Kidney (tissue), 22 donors: Measurements from ENCODE around the gene UNC45A. TPM values are rescaled to one million over a fixed set of nuclear protein-coding genes. Genes with fewer than 3 reads are reported as not detected.

Source experiments
- DNase-seq, 5 donors: peaks; one replicate each; pipeline ENCODE4 v3.0.0-alpha.2; 2013 to 2020
- FAIRE-seq: peaks from 2 replicates; lab custom pipeline; 2012; peaks lifted over from hg19 to GRCh38; lab: Jason Lieb, UNC
- H3K27ac ChIP-seq, 2 donors: one replicate each; pipeline ENCODE4 v1.7.0; 2013; ENCODE audit warnings: low read depth in 2 of 2, low read length in 2 of 2, inconsistent platforms in 1 of 2
- H3K27me3 ChIP-seq: one replicate; pipeline ENCODE4 v1.7.1; 2013; ENCODE audit warnings: low read length, inconsistent platforms; ENCODE audit not compliant: control insufficient read depth, insufficient read depth
- H3K36me3 ChIP-seq, 3 donors: one replicate each; pipeline versions ENCODE4 v1.7.0 to v1.7.1; 2013; ENCODE audit warnings: low read length in 3 of 3, control low read depth in 1 of 3, inconsistent platforms in 1 of 3; ENCODE audit not compliant: insufficient read depth in 3 of 3, control insufficient read depth in 2 of 3
- H3K4me1 ChIP-seq, 3 donors: one replicate each; pipeline versions ENCODE4 v1.7.0 to v1.7.1; 2013; ENCODE audit warnings: low read length in 3 of 3, inconsistent platforms in 1 of 3, low read depth in 1 of 3; ENCODE audit not compliant: control insufficient read depth in 2 of 3, insufficient read depth in 2 of 3
- H3K4me3 ChIP-seq, 3 donors: one replicate each; pipeline versions ENCODE4 v1.7.0 to v1.8.1; 2013; ENCODE audit warnings: low read length in 3 of 3, control low read depth in 1 of 3, inconsistent platforms in 1 of 3
- H3K9ac ChIP-seq, 3 donors: one replicate each; pipeline versions ENCODE4 v1.7.0 to v1.7.1; 2013; ENCODE audit warnings: low read length in 3 of 3, control low read depth in 1 of 3, inconsistent platforms in 1 of 3
- H3K9me3 ChIP-seq, 3 donors: one replicate each; pipeline versions ENCODE4 v1.7.0 to v1.7.1; 2013; ENCODE audit warnings: low read length in 3 of 3, control low read depth in 1 of 3, inconsistent platforms in 1 of 3; ENCODE audit not compliant: control insufficient read depth in 2 of 3, insufficient read depth in 1 of 3
- intact Hi-C: fragments of 100-400 bp; cut with DNase I; formaldehyde crosslinking; loops from one replicate; pipeline ENCODE4 v1.11.1; 2022
- long read RNA-seq, 10 donors: library from polyadenylated mRNA in 1 of 10; unstranded in 1 of 10; transcript quantifications; one replicate each; pipeline ENCODE4 v2.0.0 and lab custom pipeline, GENCODE V29; 2021 to 2026
- polyA plus RNA-seq: library from polyadenylated mRNA; stranded (reverse); fragments of 350-450 nt; fragmentation: Illumina TruSeq; extraction: RNeasy Lipid Tissue Mini Kit (QIAGEN cat#74804); gene quantifications from one replicate; pipeline ENCODE4 v1.2.3, GENCODE V29; 2014; ENCODE audit warnings: low read depth, low replicate concordance; ENCODE audit not compliant: insufficient read depth
- total RNA-seq: library from RNA; stranded (reverse); fragmentation: NEBNext Ultra II Directional; extraction: Animal tissue kit (Norgen Biotek cat#: 25700); gene quantifications from one replicate; pipeline ENCODE4 v1.2.1, GENCODE V29; 2021
- TF ChIP-seq, protein P1 (sequence below): IDR thresholded peaks from 3 replicates; pipeline ENCODE4 v1.5.1; 2012; ENCODE audit warnings: mild to moderate bottlenecking, moderate library complexity, borderline replicate concordance; ENCODE audit not compliant: insufficient read depth; ENCODE audit errors: extremely low read depth
- donor health status: control.
- donor health status: control.
- donor health status: control.
- donor health status: control.
- donor health status: control.
- donor health status: DM: yes; HTN: yes; CAD: no.
- donor health status: Normal renal cell carcinoma (clear cell type).

The UNC45A gene, protein sequence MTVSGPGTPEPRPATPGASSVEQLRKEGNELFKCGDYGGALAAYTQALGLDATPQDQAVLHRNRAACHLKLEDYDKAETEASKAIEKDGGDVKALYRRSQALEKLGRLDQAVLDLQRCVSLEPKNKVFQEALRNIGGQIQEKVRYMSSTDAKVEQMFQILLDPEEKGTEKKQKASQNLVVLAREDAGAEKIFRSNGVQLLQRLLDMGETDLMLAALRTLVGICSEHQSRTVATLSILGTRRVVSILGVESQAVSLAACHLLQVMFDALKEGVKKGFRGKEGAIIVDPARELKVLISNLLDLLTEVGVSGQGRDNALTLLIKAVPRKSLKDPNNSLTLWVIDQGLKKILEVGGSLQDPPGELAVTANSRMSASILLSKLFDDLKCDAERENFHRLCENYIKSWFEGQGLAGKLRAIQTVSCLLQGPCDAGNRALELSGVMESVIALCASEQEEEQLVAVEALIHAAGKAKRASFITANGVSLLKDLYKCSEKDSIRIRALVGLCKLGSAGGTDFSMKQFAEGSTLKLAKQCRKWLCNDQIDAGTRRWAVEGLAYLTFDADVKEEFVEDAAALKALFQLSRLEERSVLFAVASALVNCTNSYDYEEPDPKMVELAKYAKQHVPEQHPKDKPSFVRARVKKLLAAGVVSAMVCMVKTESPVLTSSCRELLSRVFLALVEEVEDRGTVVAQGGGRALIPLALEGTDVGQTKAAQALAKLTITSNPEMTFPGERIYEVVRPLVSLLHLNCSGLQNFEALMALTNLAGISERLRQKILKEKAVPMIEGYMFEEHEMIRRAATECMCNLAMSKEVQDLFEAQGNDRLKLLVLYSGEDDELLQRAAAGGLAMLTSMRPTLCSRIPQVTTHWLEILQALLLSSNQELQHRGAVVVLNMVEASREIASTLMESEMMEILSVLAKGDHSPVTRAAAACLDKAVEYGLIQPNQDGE
- total RNA-seq (62.8 TPM), polyA plus RNA-seq (48.9 TPM)
- long read RNA-seq, donor 1, partial matches to known transcripts = 7 of 9 reads
- long read RNA-seq, donor 1, other reads (novel, unspliced or antisense) = 0 of 9 reads
- long read RNA-seq, donor 2, partial matches to known transcripts = 25 of 29 reads
- long read RNA-seq, donor 2, other reads (novel, unspliced or antisense) = 0 of 29 reads
- long read RNA-seq, donor 3, partial matches to known transcripts = 7 of 10 reads
- long read RNA-seq, donor 3, other reads (novel, unspliced or antisense) = 0 of 10 reads
- long read RNA-seq, donor 4, partial matches to known transcripts = 42 of 42 reads
- long read RNA-seq, donor 4, other reads (novel, unspliced or antisense) = 0 of 42 reads
- long read RNA-seq, donor 5, partial matches to known transcripts = 0 of 2 reads
- long read RNA-seq, donor 5, other reads (novel, unspliced or antisense) = 0 of 2 reads
- long read RNA-seq, donor 6, partial matches to known transcripts = 0 of 21 reads
- long read RNA-seq, donor 6, other reads (novel, unspliced or antisense) = 21 of 21 reads
- long read RNA-seq, donor 7, transcript UNC45A-202 (20 exons, 3,252 nt) = major isoform, 14 of 55 reads
- long read RNA-seq, donor 7, partial matches to known transcripts = 25 of 55 reads
- long read RNA-seq, donor 7, other reads (novel, unspliced or antisense) = 16 of 55 reads
- long read RNA-seq, donor 8, partial matches to known transcripts = 18 of 19 reads
- long read RNA-seq, donor 8, other reads (novel, unspliced or antisense) = 0 of 19 reads
- long read RNA-seq, donor 9, partial matches to known transcripts = 12 of 14 reads
- long read RNA-seq, donor 9, other reads (novel, unspliced or antisense) = 0 of 14 reads
- long read RNA-seq, donor 10, partial matches to known transcripts = 32 of 36 reads
- long read RNA-seq, donor 10, other reads (novel, unspliced or antisense) = 0 of 36 reads

DNA sequence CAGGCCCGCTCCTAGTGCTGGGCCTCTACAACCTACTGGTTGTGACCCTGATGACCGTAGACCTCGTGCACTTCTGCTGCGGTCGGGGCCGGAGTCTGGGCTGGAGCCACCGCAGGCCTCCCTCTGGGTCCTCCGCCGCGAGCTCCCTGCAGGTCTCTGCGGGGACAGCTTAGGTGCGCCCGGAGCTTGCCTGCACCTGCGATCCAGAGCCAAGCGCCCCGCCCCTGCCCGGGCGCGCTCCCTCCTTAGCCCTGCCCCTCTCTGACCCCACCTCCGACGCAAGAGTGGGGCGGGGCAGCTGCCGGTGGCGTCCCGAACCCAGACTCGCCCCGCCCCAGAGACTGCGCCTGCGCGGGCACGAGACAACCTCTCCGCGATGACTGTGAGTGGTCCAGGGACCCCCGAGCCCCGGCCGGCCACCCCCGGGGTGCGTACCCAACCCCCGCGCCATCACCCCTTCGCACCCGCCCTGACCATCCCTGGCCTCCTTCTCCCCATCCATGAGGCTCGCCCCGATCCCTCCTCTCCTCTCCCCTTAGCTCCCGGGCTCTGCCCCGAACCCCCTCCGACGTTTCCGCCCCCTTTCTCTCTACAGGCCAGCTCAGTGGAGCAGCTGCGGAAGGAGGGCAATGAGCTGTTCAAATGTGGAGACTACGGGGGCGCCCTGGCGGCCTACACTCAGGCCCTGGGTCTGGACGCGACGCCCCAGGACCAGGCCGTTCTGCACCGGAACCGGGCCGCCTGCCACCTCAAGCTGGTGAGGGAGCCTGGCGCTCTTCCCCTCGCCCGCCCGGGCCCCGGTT lies at the start of gene UNC45A:
Gene UNC45A (plus strand): TSS at position 337 of the 803 bp plus-strand sequence. CDS start 40 bp downstream, at position 377.
- Histone ChIP-seq H3K4me3 (peak within 1 kb of the TSS; percentile 38 to 81 (median 72)), H3K27me3 (no peaks in the 10 kb centered on the region), H3K9me3 (no peaks in the 10 kb centered on the region), H3K27ac (peak within 1 kb of the TSS; percentile 62 to 67), H3K36me3 (peaks cover 2 to 11% (median 7%) of the 10 kb centered on the region in 3 donors), H3K9ac (peak within 1 kb of the TSS; percentile 30 to 87 (median 35)), H3K4me1 (peaks cover 0 to 34% (median 14%) of the 10 kb centered on the region in 3 donors)
- TF ChIP-seq, protein P1, sequence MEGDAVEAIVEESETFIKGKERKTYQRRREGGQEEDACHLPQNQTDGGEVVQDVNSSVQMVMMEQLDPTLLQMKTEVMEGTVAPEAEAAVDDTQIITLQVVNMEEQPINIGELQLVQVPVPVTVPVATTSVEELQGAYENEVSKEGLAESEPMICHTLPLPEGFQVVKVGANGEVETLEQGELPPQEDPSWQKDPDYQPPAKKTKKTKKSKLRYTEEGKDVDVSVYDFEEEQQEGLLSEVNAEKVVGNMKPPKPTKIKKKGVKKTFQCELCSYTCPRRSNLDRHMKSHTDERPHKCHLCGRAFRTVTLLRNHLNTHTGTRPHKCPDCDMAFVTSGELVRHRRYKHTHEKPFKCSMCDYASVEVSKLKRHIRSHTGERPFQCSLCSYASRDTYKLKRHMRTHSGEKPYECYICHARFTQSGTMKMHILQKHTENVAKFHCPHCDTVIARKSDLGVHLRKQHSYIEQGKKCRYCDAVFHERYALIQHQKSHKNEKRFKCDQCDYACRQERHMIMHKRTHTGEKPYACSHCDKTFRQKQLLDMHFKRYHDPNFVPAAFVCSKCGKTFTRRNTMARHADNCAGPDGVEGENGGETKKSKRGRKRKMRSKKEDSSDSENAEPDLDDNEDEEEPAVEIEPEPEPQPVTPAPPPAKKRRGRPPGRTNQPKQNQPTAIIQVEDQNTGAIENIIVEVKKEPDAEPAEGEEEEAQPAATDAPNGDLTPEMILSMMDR = no peak
- FAIRE-seq (no peak), DNase-seq (peak; percentile 93 to 98 (median 96))
- intact Hi-C loops = no loop called here

DNA sequence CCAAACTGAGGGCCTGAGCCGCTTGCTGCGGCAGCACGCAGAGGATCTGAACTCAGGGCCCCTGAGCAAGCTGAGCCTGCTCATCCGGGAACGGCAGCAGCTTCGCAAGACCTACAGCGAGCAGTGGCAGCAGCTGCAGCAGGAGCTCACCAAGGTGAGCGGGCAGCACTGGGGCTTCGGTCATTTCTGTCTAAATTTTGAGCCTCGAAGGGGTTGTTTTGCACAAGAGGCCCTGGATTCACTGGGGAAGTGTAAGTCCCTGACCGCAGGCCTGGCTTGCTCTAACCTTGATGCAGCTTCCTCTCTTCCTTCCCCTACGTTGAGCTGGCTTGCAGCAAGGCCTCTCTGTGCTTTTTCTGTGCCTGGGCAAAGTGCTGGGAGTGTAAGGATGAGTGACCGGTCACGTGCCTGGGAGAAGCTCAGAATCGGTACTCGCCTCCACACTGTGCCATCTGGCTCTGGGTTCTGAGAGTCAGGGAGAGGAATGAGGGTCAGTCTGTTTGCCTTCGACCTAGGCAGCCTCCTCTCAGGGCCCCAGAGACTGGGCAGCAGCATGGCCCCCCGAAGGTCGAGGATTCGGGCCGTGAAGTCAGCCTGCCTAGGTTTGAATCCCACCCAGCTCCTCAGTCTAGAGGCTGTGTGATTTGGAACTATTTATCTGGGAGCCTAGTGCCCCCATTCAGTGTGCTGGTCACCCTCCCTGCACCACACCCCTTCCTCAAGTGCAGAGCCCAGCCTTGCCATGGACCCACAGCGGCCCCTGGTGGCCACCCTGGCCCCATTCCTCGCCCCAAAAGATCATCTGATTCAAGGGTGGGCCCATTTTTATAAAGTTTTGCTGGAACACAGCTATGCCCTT lies 49.4 kb upstream of the UNC45A start:
- H3K4me3 ChIP-seq = peak overlapping the region in 2 of 3 donors; percentile 2 to 3
- DNase-seq = peak; percentile 79 to 85 (median 84)
- no peaks in the 10 kb centered on the region for H3K27me3 ChIP-seq
- H3K27ac ChIP-seq = peak overlapping the region; percentile 16 to 76
- FAIRE-seq = no peak
- intact Hi-C loops = no loop called here
- H3K9me3 ChIP-seq = no peaks in the 10 kb centered on the region
- TF ChIP-seq, protein P1 = peak; percentile 92
- H3K4me1 ChIP-seq = peaks cover 0 to 20% (median 6%) of the 10 kb centered on the region in 3 donors
- peaks cover 0 to 4% (median 4%) of the 10 kb centered on the region in 3 donors for H3K36me3 ChIP-seq
- no peak overlapping the region for H3K9ac ChIP-seq
